Psoas muscle (tissue), 8 donors: Measurements from ENCODE around the gene PDE4D. TPM values are rescaled to one million over a fixed set of nuclear protein-coding genes. Genes with fewer than 3 reads are reported as not detected.

Source experiments
- ATAC-seq, 4 donors: fragments of 200-7000 bp; cut with Tn5 transposase; one replicate each; pipeline ENCODE4 v1.9.1; 2020; ENCODE audit warnings: moderate library complexity in 3 of 4, mild to moderate bottlenecking in 2 of 4
- DNase-seq, 2 donors: peaks; one replicate each; pipeline ENCODE4 v3.0.0-alpha.2; 2020
- H3K27ac ChIP-seq: fragments of 200-600 bp; one replicate; pipeline ENCODE4 v1.8.0; 2022
- H3K27me3 ChIP-seq, 3 donors: fragments of 200-600 bp in 1 of 3; one replicate each; pipeline versions ENCODE4 v1.6.1 to v1.8.0; 2013 to 2022; ENCODE audit warnings: low read length in 2 of 3, mild to moderate bottlenecking in 2 of 3, moderate library complexity in 1 of 3; ENCODE audit not compliant: insufficient read depth in 3 of 3
- H3K36me3 ChIP-seq, 2 donors: fragments of 200-600 bp in 1 of 2; one replicate each; pipeline versions ENCODE4 v1.6.1 to v1.8.0; 2013 to 2022; ENCODE audit warnings: low read depth in 1 of 2, mild to moderate bottlenecking in 1 of 2, moderate library complexity in 1 of 2; ENCODE audit not compliant: insufficient read depth in 1 of 2
- H3K4me1 ChIP-seq: fragments of 200-600 bp; one replicate; pipeline ENCODE4 v1.8.0; 2022
- H3K4me3 ChIP-seq: fragments of 200-600 bp; one replicate; pipeline ENCODE4 v1.8.0; 2022; ENCODE audit warnings: mild to moderate bottlenecking
- H3K9me3 ChIP-seq: fragments of 200-600 bp; one replicate; pipeline ENCODE4 v1.8.0; 2022
- CTCF ChIP-seq: fragments of 200-600 bp; IDR thresholded peaks from one replicate; pipeline ENCODE4 v1.8.0; 2022; ENCODE audit warnings: antibody characterized with exemption
- WGBS, 3 donors: extraction: QIAGEN DNeasy Blood & Tissue Kit; methylation state at CpG; one replicate each; pipeline versions ENCODE4 v1.1.6 to v1.1.7; 2013; 5-methylcytosine and 5-hydroxymethylcytosine counted together
- intact Hi-C, 2 donors: fragments of 100-400 bp; cut with DNase I; formaldehyde crosslinking; loops; one replicate each; pipeline versions ENCODE4 v1.11.0 to v1.14.2; 2022
- polyA plus RNA-seq, 3 donors: library from polyadenylated mRNA; stranded (reverse); fragments of 200-250 nt; gene quantifications; one replicate each; pipeline ENCODE4 v1.2.3, GENCODE V29; 2013
- total RNA-seq, 4 donors: library from RNA; stranded (reverse); fragmentation: NEBNext Ultra II Directional in 2 of 4; extraction: Animal tissue kit (Norgen Biotek cat#: 25700) in 2 of 4; gene quantifications; one replicate each; pipeline versions ENCODE4 v1.2.1 to v1.2.4, GENCODE V29; 2021 to 2023
- donor health status: healthy with polysubstance abuse.
- donor health status: DM: no; HTN: no; CAD: no; lungs with moderate emphysema.
- donor health status: Bipolar disorder and iron deficiency.
- donor health status: healthy.
- donor health status: DM: yes; HTN: yes; CAD: no.
- donor health status: DM: no; HTN: no; CAD: no.
- donor health status: DM: no; HTN: no; CAD: no.
- donor health status: DM: yes; HTN: yes; CAD: no.

The PDE4D gene
- total and polyA plus RNA-seq, 7 donors = 42.6 to 283 (median 88.7) TPM

GRCh38 chr5:59341155-59341554 lies 552.4 kb downstream of the PDE4D start:
- no peaks in the 10 kb centered on the region for H3K9me3 ChIP-seq
- H3K27ac ChIP-seq = no peak overlapping the region
- no peak for TF ChIP-seq CTCF
- no peak overlapping the region for H3K4me3 ChIP-seq
- intact Hi-C loops = no loop called here
- no peaks in the 10 kb centered on the region for H3K36me3 ChIP-seq
- H3K27me3 ChIP-seq = no peaks in the 10 kb centered on the region
- peaks cover 60% of the 10 kb centered on the region for H3K4me1 ChIP-seq
- ATAC-seq (peak in 3 of 4 donors; percentile 37 to 53 (median 44)), DNase-seq (no peak)
- WGBS, 3 donors = 33 to 45% (median 34%) methylated on average over 2 of the region's 2 CpGs

GRCh38 chr5:59340637-59341036 lies 552.9 kb downstream of the PDE4D start:
- no peak for TF ChIP-seq CTCF
- whole genome bisulfite sequencing, 3 donors = 57 to 100% (median 92%) methylated on average over 1 of the region's 1 CpG

GRCh38 chr5:59337240-59337639 lies 556.3 kb downstream of the PDE4D start:
- no peaks in the 10 kb centered on the region for H3K36me3 ChIP-seq
- ATAC-seq (no peak), DNase-seq (no peak)
- no peak for TF ChIP-seq CTCF
- no peaks in the 10 kb centered on the region for H3K9me3 ChIP-seq
- H3K27ac ChIP-seq = no peak overlapping the region
- peaks cover 48% of the 10 kb centered on the region for H3K4me1 ChIP-seq
- intact Hi-C loops = no loop called here
- 90 to 93% (median 93%) methylated on average over 8 of the region's 8 CpGs for WGBS, 3 donors
- no peaks in the 10 kb centered on the region for H3K27me3 ChIP-seq
- H3K4me3 ChIP-seq = no peak overlapping the region

More at GRCh38 chr5:59340637-59341036, 552.9 kb downstream of the PDE4D start:
- Histone ChIP-seq H3K4me1 (peaks cover 54% of the 10 kb centered on the region), H3K27ac (no peak overlapping the region), H3K4me3 (no peak overlapping the region), H3K36me3 (no peaks in the 10 kb centered on the region), H3K27me3 (no peaks in the 10 kb centered on the region), H3K9me3 (no peaks in the 10 kb centered on the region)
- intact Hi-C loops = no loop called here
- DNase-seq (no peak), ATAC-seq (no peak)

GRCh38 chr5:59335544-59335943 lies 558.0 kb downstream of the PDE4D start:
- H3K36me3 ChIP-seq = no peaks in the 10 kb centered on the region
- DNase-seq (no peak), ATAC-seq (no peak)
- intact Hi-C loops = no loop called here
- no peaks in the 10 kb centered on the region for H3K27me3 ChIP-seq
- peaks cover 55% of the 10 kb centered on the region for H3K4me1 ChIP-seq
- H3K9me3 ChIP-seq = no peaks in the 10 kb centered on the region
- no peak overlapping the region for H3K27ac ChIP-seq
- TF ChIP-seq CTCF = no peak
- WGBS, 3 donors = 86 to 94% (median 88%) methylated on average over 1 of the region's 1 CpG
- H3K4me3 ChIP-seq = no peak overlapping the region

- H3K4me3 ChIP-seq = no peak overlapping the region
- ATAC-seq (no peak), DNase-seq (no peak)
- peak overlapping the region; percentile 14 for H3K27ac ChIP-seq
- no peaks in the 10 kb centered on the region for H3K36me3 ChIP-seq
- no peaks in the 10 kb centered on the region for H3K9me3 ChIP-seq
- intact Hi-C loops = no loop called here
- H3K4me1 ChIP-seq = peaks cover 63% of the 10 kb centered on the region
- no peaks in the 10 kb centered on the region for H3K27me3 ChIP-seq
- TF ChIP-seq CTCF = no peak
Observed at GRCh38 chr5:59333416-59333815, 560.1 kb downstream of the PDE4D start.
